Measurements from ENCODE around the gene TAS2R40.
"Not testable (repeated sequence)": the region's sequence is repeated elsewhere in the genome, so short reads cannot be mapped to it uniquely, and the experiment has no call there.

TAS2R40 gene

GRCh38 chr7:143248761-143249354 lies 27.0 kb downstream of the TAS2R40 start:
- DNase-seq (ENCODE audit: low read depth in 2 of 2, low spot score in 1 of 2): no peak

- no peak for DNase-seq (ENCODE audit: low read depth in 2 of 2, low spot score in 1 of 2)
Measured at GRCh38 chr7:143250199-143250598, 28.4 kb downstream of the TAS2R40 start.

GRCh38 chr7:143250822-143251221 lies 29.0 kb downstream of the TAS2R40 start:
- no peak for DNase-seq (ENCODE audit: low read depth in 2 of 2, low spot score in 1 of 2)

- DNase-seq (ENCODE audit: low read depth in 2 of 2, low spot score in 1 of 2): no peak
Measured at GRCh38 chr7:143252006-143252405, 30.2 kb downstream of the TAS2R40 start.

GRCh38 chr7:143255564-143255963 lies 33.7 kb downstream of the TAS2R40 start:
- no peak for DNase-seq (ENCODE audit: low read depth in 2 of 2, low spot score in 1 of 2)

GRCh38 chr7:143256325-143256724 lies 34.5 kb downstream of the TAS2R40 start:
- no peak for DNase-seq (ENCODE audit: low read depth in 2 of 2, low spot score in 1 of 2)

- DNase-seq (ENCODE audit: low read depth in 2 of 2, low spot score in 1 of 2): no peak
Measured at GRCh38 chr7:143256932-143257331, 35.1 kb downstream of the TAS2R40 start.

- DNase-seq (ENCODE audit: low read depth in 2 of 2, low spot score in 1 of 2): no peak
Measured at GRCh38 chr7:143257501-143257900, 35.7 kb downstream of the TAS2R40 start.

GRCh38 chr7:143258831-143259230 lies 37.0 kb downstream of the TAS2R40 start:
- no peak for DNase-seq (ENCODE audit: low read depth in 2 of 2, low spot score in 1 of 2)

- DNase-seq (ENCODE audit: low read depth in 2 of 2, low spot score in 1 of 2): no peak
Measured at GRCh38 chr7:143259765-143260164, 37.9 kb downstream of the TAS2R40 start.

- no peak for DNase-seq (ENCODE audit: low read depth in 2 of 2, low spot score in 1 of 2)
Measured at GRCh38 chr7:143261901-143262300, 40.1 kb downstream of the TAS2R40 start.

- DNase-seq (ENCODE audit: low read depth in 2 of 2, low spot score in 1 of 2): peak; percentile 51 to 70
Measured at GRCh38 chr7:143263266-143264195, 41.7 kb downstream of the TAS2R40 start, which contains the start of gene GSTK1. GSTK1 (plus strand) TSS chr7:143263441; CDS start chr7:143263514, 73 bp downstream.

GRCh38 chr7:143264196-143264568 lies 42.3 kb downstream of the TAS2R40 start:
- DNase-seq (ENCODE audit: low read depth in 2 of 2, low spot score in 1 of 2): not testable (repeated sequence)

- no peak for DNase-seq (ENCODE audit: low read depth in 2 of 2, low spot score in 1 of 2)
Measured at GRCh38 chr7:143265017-143265693, 43.3 kb downstream of the TAS2R40 start.

GRCh38 chr7:143269251-143269650 lies 47.4 kb downstream of the TAS2R40 start:
- no peak for DNase-seq (ENCODE audit: low read depth in 2 of 2, low spot score in 1 of 2)

- no peak for DNase-seq (ENCODE audit: low read depth in 2 of 2, low spot score in 1 of 2)
Measured at GRCh38 chr7:143271240-143271639, 49.4 kb downstream of the TAS2R40 start.

All from stimulated activated CD8-positive, alpha-beta memory T cell treated with anti-CD3 and anti-CD28 coated beads, Interleukin-4, amount 100 ng/mL, for 4 hours (primary cell).